Transverse colon (tissue), 3 donors: ENCODE results near the gene TSGA10.

ENCODE experiments used
- EP300 ChIP-seq: sonication (generic); formaldehyde crosslinking; IDR thresholded peaks from one replicate; pipeline ENCODE4 v1.6.1; 2017; ENCODE audit warnings: antibody characterized with exemption, low read depth
- TF ChIP-seq, protein P1 (sequence below), 5 experiments: fragments of 200-600 bp in 3 of 5; fragments of 450-650 bp in 2 of 5; sonication (generic) in 3 of 5; IDR thresholded peaks; 1 replicate in 2 of 5; 2 replicates in 3 of 5; pipeline ENCODE4 v1.5.1; 2016 to 2017; ENCODE audit warnings: antibody characterized with exemption in 5 of 5, inconsistent platforms in 3 of 5, mild to moderate bottlenecking in 2 of 5, moderate library complexity in 1 of 5

DNA sequence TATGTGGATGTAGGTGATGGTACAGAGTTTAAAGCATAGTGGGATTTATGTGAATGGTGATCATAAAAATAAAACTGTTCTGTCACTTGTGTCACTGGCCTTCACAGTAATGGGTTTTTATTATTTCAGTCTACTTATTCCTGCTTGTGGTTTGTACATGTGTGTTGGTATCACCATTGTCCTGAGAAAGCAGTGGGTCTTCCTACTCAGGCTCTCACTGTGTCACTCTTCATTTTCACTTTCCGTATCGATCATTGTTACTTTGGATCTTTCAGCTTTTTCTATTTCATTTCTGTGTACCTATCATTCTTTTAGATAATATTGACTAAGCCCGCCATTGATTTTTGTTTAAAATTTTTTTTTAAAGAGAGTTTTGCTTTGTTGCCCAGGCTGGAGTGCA is 33.6 kb upstream of the TSGA10 start:
- TF ChIP-seq, protein P1, sequence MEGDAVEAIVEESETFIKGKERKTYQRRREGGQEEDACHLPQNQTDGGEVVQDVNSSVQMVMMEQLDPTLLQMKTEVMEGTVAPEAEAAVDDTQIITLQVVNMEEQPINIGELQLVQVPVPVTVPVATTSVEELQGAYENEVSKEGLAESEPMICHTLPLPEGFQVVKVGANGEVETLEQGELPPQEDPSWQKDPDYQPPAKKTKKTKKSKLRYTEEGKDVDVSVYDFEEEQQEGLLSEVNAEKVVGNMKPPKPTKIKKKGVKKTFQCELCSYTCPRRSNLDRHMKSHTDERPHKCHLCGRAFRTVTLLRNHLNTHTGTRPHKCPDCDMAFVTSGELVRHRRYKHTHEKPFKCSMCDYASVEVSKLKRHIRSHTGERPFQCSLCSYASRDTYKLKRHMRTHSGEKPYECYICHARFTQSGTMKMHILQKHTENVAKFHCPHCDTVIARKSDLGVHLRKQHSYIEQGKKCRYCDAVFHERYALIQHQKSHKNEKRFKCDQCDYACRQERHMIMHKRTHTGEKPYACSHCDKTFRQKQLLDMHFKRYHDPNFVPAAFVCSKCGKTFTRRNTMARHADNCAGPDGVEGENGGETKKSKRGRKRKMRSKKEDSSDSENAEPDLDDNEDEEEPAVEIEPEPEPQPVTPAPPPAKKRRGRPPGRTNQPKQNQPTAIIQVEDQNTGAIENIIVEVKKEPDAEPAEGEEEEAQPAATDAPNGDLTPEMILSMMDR (IDR thresholded peaks at IDR 0.05) = no peak
- no peak for TF ChIP-seq EP300
